HepG2 (cell line): ENCODE results near the gene EIF5A. TPM values are rescaled to one million over a fixed set of nuclear protein-coding genes. Genes with fewer than 3 reads are reported as not detected.
A peak's percentile ranks its signal among the peaks of the same experiment; 100 is the strongest.

Experiments used
- HMG20B ChIP-seq: conservative IDR thresholded peaks from 2 replicates; pipeline ENCODE4 v1.6.1; 2016; ENCODE audit warnings: missing genetic modification reagents, missing compliant biosample characterization
- KAT2B ChIP-seq: fragments of 150-350 bp; IDR thresholded peaks from 2 replicates; pipeline ENCODE4 v1.6.1; 2014; ENCODE audit warnings: low read depth, low read length, borderline replicate concordance
- MZF1 ChIP-seq: sonication (generic); formaldehyde crosslinking; IDR thresholded peaks from 2 replicates; pipeline ENCODE4 v1.8.1; 2023; ENCODE audit warnings: mild to moderate bottlenecking, missing genetic modification reagents, borderline replicate concordance
- SETDB1 ChIP-seq: sonication (generic); formaldehyde crosslinking; IDR thresholded peaks from 2 replicates; pipeline ENCODE4 v1.5.1; 2020; ENCODE audit warnings: missing genetic modification reagents, mild to moderate bottlenecking, borderline replicate concordance
- STAT5B ChIP-seq: sonication (generic); formaldehyde crosslinking; IDR thresholded peaks from 2 replicates; pipeline ENCODE4 v1.4.0; 2020; ENCODE audit warnings: missing genetic modification reagents
- TBL1XR1 ChIP-seq: fragments of 150-350 bp; IDR thresholded peaks from 2 replicates; pipeline ENCODE4 v1.6.1; 2014; ENCODE audit warnings: borderline replicate concordance, low read length; ENCODE audit not compliant: partially characterized antibody
- ZNF225 ChIP-seq: sonication (generic); formaldehyde crosslinking; IDR thresholded peaks from 2 replicates; pipeline ENCODE4 v1.4.0; 2020; ENCODE audit warnings: mild to moderate bottlenecking, missing genetic modification reagents
- ZNF572 ChIP-seq: sonication (generic); formaldehyde crosslinking; IDR thresholded peaks from 2 replicates; pipeline ENCODE4 v1.5.1; 2020; ENCODE audit warnings: mild to moderate bottlenecking, missing genetic modification reagents
- ZNF652 ChIP-seq: IDR thresholded peaks from 2 replicates; pipeline ENCODE4 v1.6.1; 2016; ENCODE audit warnings: low read depth, borderline replicate concordance
- ZNF720 ChIP-seq: sonication (generic); formaldehyde crosslinking; IDR thresholded peaks from 2 replicates; pipeline ENCODE4 v1.4.0; 2020; ENCODE audit warnings: missing genetic modification reagents
- ZNF781 ChIP-seq: sonication (generic); formaldehyde crosslinking; IDR thresholded peaks from 2 replicates; pipeline ENCODE4 v1.5.1; 2020; ENCODE audit warnings: borderline replicate concordance, mild to moderate bottlenecking, missing genetic modification reagents; ENCODE audit errors: not compliant biosample characterization
- polyA plus RNA-seq, 8 experiments: library from polyadenylated mRNA; depleted of rRNA in 3 of 8; stranded (reverse) in 7 of 8; unstranded in 1 of 8; fragments of >200 nt; fragmentation: Illumina TruSeq in 4 of 8; extraction: Trizol in 4 of 8; gene quantifications; 2 replicates each; pipeline versions ENCODE4 v1.2.1 to v1.2.3, GENCODE V29; 2011 to 2016; ENCODE audit warnings: low read depth in 4 of 8, missing spikeins in 1 of 8, mixed read lengths in 1 of 8; ENCODE audit not compliant: insufficient read depth in 1 of 8
- total RNA-seq, 5 experiments: library from RNA; depleted of rRNA; stranded (reverse); fragments of >200 nt; fragmentation: Illumina TruSeq; extraction: Trizol; gene quantifications; 2 replicates each; pipeline ENCODE4 v1.2.3, GENCODE V29; 2016; ENCODE audit warnings: low read depth in 1 of 5
- TF ChIP-seq, protein P1 (sequence below): sonication (generic); formaldehyde crosslinking; IDR thresholded peaks from 2 replicates; pipeline ENCODE4 v1.4.0; 2020; ENCODE audit warnings: missing genetic modification reagents
- TF ChIP-seq, protein P2 (sequence below): IDR thresholded peaks from 2 replicates; pipeline ENCODE4 v1.6.1; 2016; ENCODE audit warnings: control low read depth
- TF ChIP-seq, protein P3 (sequence below): sonication (generic); formaldehyde crosslinking; IDR thresholded peaks from 2 replicates; pipeline ENCODE4 v1.4.0; 2020; ENCODE audit warnings: mild to moderate bottlenecking, missing genetic modification reagents
- TF ChIP-seq, protein P4 (sequence below), 2 experiments: fragments of 450-650 bp in 1 of 2; sonication (generic) in 1 of 2; formaldehyde crosslinking; IDR thresholded peaks; 2 replicates each; pipeline versions ENCODE4 v1.5.0 to v1.8.0; 2020 to 2022; ENCODE audit warnings: mild to moderate bottlenecking in 1 of 2, missing genetic modification reagents in 1 of 2

EIF5A gene
- total and polyA plus RNA-seq, 2 of the 13 experiments (the other 11 are each of a cell fraction or from before 2014, with no cell fraction given), result 319 to 337 TPM

DNA sequence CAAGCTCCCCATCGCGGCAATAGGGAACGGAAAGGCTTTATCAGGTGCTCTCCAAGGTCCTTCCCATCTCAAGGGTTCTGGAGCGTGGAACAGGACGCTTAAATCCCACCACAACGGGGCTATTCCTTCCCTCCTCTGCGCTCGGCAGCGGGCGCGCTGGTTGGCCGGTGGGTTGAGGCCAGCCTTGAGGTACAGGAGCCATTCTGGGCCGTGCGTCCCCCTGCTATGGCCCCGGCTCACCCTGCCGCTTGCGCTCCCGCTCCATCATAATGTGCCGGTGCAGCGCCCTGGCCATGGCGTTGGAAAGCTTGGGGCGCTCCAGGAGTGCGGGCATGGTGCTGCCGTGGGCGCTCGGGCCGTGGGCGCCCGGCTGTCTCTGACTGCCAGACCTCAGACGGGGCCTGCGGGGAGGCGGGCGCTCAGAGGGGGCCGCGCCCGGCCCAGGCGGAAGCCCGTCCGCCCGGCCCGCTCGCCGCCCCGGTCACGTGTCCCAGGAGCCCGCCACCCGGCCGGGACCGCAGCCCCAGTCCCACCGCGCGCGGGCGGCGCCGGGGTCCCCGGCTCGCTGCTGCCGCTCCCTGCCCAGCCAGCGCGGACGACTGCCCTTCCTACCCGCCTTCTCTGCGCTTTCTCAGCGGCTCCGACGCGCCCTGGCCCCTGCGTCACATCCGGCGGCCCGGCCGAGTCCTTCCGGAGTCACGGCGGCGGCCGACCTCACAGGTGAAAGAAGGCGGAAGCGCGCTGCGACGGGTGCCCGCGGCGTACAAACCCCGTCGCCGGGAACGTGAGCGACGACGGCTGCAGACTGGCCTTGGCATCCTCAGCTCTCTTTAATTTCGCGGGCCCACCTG is 7.5 kb downstream of the EIF5A start, which contains the start of gene GPS2 (continued):
- TF ChIP-seq KAT2B (no peak), ZNF652 (0 out of 2 replicates have a peak, but pooled peaks have one; percentile 12), ZNF572 (CRISPR knock-in tag) (no peak), STAT5B (CRISPR knock-in tag) (no peak), MZF1 (no peak), ZNF225 (CRISPR knock-in tag) (no peak; the same call in 1 of the 2 replicates), ZNF781 (CRISPR knock-in tag) (no peak), SETDB1 (CRISPR knock-in tag) (no peak), ZNF720 (no peak), HMG20B (CRISPR knock-in tag) (no peak), TBL1XR1 (no peak)
- TF ChIP-seq, protein P1, sequence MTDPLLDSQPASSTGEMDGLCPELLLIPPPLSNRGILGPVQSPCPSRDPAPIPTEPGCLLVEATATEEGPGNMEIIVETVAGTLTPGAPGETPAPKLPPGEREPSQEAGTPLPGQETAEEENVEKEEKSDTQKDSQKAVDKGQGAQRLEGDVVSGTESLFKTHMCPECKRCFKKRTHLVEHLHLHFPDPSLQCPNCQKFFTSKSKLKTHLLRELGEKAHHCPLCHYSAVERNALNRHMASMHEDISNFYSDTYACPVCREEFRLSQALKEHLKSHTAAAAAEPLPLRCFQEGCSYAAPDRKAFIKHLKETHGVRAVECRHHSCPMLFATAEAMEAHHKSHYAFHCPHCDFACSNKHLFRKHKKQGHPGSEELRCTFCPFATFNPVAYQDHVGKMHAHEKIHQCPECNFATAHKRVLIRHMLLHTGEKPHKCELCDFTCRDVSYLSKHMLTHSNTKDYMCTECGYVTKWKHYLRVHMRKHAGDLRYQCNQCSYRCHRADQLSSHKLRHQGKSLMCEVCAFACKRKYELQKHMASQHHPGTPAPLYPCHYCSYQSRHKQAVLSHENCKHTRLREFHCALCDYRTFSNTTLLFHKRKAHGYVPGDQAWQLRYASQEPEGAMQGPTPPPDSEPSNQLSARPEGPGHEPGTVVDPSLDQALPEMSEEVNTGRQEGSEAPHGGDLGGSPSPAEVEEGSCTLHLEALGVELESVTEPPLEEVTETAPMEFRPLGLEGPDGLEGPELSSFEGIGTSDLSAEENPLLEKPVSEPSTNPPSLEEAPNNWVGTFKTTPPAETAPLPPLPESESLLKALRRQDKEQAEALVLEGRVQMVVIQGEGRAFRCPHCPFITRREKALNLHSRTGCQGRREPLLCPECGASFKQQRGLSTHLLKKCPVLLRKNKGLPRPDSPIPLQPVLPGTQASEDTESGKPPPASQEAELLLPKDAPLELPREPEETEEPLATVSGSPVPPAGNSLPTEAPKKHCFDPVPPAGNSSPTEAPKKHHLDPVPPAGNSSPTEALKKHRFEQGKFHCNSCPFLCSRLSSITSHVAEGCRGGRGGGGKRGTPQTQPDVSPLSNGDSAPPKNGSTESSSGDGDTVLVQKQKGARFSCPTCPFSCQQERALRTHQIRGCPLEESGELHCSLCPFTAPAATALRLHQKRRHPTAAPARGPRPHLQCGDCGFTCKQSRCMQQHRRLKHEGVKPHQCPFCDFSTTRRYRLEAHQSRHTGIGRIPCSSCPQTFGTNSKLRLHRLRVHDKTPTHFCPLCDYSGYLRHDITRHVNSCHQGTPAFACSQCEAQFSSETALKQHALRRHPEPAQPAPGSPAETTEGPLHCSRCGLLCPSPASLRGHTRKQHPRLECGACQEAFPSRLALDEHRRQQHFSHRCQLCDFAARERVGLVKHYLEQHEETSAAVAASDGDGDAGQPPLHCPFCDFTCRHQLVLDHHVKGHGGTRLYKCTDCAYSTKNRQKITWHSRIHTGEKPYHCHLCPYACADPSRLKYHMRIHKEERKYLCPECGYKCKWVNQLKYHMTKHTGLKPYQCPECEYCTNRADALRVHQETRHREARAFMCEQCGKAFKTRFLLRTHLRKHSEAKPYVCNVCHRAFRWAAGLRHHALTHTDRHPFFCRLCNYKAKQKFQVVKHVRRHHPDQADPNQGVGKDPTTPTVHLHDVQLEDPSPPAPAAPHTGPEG (CRISPR knock-in tag), result peak; percentile 37; the same call in 1 of the 2 replicates
- TF ChIP-seq, protein P2, sequence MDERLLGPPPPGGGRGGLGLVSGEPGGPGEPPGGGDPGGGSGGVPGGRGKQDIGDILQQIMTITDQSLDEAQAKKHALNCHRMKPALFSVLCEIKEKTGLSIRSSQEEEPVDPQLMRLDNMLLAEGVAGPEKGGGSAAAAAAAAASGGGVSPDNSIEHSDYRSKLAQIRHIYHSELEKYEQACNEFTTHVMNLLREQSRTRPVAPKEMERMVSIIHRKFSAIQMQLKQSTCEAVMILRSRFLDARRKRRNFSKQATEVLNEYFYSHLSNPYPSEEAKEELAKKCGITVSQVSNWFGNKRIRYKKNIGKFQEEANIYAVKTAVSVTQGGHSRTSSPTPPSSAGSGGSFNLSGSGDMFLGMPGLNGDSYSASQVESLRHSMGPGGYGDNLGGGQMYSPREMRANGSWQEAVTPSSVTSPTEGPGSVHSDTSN (CRISPR knock-in tag), result no peak
- TF ChIP-seq, protein P3, sequence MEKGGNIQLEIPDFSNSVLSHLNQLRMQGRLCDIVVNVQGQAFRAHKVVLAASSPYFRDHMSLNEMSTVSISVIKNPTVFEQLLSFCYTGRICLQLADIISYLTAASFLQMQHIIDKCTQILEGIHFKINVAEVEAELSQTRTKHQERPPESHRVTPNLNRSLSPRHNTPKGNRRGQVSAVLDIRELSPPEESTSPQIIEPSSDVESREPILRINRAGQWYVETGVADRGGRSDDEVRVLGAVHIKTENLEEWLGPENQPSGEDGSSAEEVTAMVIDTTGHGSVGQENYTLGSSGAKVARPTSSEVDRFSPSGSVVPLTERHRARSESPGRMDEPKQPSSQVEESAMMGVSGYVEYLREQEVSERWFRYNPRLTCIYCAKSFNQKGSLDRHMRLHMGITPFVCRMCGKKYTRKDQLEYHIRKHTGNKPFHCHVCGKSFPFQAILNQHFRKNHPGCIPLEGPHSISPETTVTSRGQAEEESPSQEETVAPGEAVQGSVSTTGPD (CRISPR knock-in tag), result no peak
- TF ChIP-seq, protein P4, sequence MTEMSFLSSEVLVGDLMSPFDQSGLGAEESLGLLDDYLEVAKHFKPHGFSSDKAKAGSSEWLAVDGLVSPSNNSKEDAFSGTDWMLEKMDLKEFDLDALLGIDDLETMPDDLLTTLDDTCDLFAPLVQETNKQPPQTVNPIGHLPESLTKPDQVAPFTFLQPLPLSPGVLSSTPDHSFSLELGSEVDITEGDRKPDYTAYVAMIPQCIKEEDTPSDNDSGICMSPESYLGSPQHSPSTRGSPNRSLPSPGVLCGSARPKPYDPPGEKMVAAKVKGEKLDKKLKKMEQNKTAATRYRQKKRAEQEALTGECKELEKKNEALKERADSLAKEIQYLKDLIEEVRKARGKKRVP (CRISPR knock-in tag; IDR thresholded peaks at IDR 0.05), result peak in 1 of 2 experiments; percentile 65; a peak in 1 of 4 replicates
